NOMO-1 (cell line): ENCODE measurements around the gene SPIB.
"Not testable (repeated sequence)": the region's sequence is repeated elsewhere in the genome, so short reads cannot be mapped to it uniquely, and the experiment has no call there.

ENCODE experiments used
- DNase-seq, 2 experiments: peaks; one replicate each; lab custom pipeline; 2025; ENCODE audit not compliant: unreplicated experiment in 2 of 2; lab: John Stamatoyannopoulos, UW

SPIB gene

GRCh38 chr19:50435221-50435620, 16.5 kb downstream of the SPIB start:
- no peak for DNase-seq

- DNase-seq: no peak
Observed at GRCh38 chr19:50435627-50436026, 16.9 kb downstream of the SPIB start.

- DNase-seq: no peak
Observed at GRCh38 chr19:50437862-50438449, 19.2 kb downstream of the SPIB start.

- DNase-seq: not testable (repeated sequence)
Observed at GRCh38 chr19:50439130-50439529, 20.4 kb downstream of the SPIB start.

- DNase-seq: no peak
Observed at GRCh38 chr19:50444059-50444458, 25.3 kb downstream of the SPIB start.

- DNase-seq: no peak
Observed at GRCh38 chr19:50447053-50447452, 28.3 kb downstream of the SPIB start.

GRCh38 chr19:50447750-50448149, 29.0 kb downstream of the SPIB start:
- no peak for DNase-seq

GRCh38 chr19:50449236-50449899, 30.6 kb downstream of the SPIB start:
- no peak for DNase-seq

- no peak for DNase-seq
Observed at GRCh38 chr19:50450369-50451222, 31.9 kb downstream of the SPIB start.

- no peak for DNase-seq
Observed at GRCh38 chr19:50451223-50451534, 32.4 kb downstream of the SPIB start.

GRCh38 chr19:50453243-50453642, 34.5 kb downstream of the SPIB start:
- no peak for DNase-seq

- no peak for DNase-seq
Observed at GRCh38 chr19:50455992-50456391, 37.3 kb downstream of the SPIB start.

GRCh38 chr19:50457300-50457699, 38.6 kb downstream of the SPIB start:
- DNase-seq: no peak

GRCh38 chr19:50458396-50459066, 39.8 kb downstream of the SPIB start:
- DNase-seq: no peak

- no peak for DNase-seq
Observed at GRCh38 chr19:50459067-50459456, 40.3 kb downstream of the SPIB start.

GRCh38 chr19:50459638-50460037, 40.9 kb downstream of the SPIB start:
- DNase-seq: no peak

- no peak for DNase-seq
Observed at GRCh38 chr19:50460161-50460765, 41.5 kb downstream of the SPIB start.

- DNase-seq: peak; percentile 54 to 64
Observed at GRCh38 chr19:50461066-50461875, 42.5 kb downstream of the SPIB start.

GRCh38 chr19:50462970-50463369, 44.2 kb downstream of the SPIB start:
- DNase-seq: no peak

GRCh38 chr19:50464348-50464747, 45.6 kb downstream of the SPIB start:
- no peak for DNase-seq
